NCI-H1092 (cell line): ENCODE results near the gene NPL.

Experiments
- DNase-seq: peaks from one replicate; lab custom pipeline; 2025; lab: John Stamatoyannopoulos, UW

Gene NPL

DNA sequence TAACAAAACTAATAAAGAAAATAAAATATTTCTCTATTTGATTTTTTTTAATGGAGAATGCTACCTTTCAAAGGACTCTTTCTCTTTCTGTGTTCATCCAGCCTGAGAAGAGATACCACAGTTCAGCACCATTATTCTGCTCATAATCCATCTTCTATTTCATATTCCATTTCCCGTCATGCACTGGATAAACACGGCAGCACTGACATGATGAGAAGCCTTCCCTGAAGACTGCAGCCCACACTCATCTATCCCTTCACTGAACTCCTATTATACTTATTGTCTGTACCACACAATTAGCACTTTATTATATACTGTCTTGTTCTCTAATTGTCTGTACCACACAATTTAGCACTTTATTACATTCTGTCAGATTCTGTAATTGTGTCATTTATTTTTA is 10.7 kb upstream of the NPL start:
- no peak for DNase-seq

GRCh38 chr1:182779530-182779929 is 10.0 kb upstream of the NPL start:
- no peak for DNase-seq

DNA sequence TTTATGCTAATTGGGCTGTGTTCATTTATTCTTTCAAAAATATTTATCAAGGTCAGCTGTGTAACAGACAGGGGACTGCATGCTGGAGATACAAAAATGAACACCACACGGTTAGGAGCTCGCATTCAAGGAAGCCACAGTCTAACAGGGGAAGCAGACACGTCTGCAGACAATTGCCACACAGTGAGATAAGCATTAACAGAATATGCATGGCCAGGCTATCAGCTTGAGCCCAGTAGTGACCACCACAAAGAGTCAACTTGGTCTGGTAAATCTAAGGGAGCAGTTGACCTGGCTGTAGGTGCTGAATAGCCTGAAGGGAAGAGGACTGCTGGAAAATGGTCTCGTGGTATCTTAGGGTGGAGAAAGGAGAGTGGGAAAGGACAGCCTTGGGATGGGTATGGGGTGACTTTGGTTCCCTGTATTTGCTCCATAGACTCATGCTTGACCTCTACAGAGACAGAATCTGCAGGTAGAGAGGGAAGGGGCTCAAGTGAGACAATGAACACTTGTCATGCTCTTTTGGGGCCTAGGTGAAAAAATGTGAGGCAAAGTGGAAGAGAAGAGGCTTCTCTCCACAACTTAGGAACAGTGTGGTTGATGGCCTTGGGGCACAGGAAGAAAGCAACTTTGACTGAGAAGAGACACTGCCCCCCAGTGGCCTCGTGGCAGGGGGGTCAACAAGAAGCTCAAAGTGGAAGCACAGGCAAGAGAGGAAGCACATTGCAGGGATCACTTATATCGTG is 7.6 kb upstream of the NPL start:
- DNase-seq = peak; percentile 87

GRCh38 chr1:182782587-182782913 is 7.0 kb upstream of the NPL start:
- DNase-seq = no peak

- peak; percentile 23 for DNase-seq
Measured at GRCh38 chr1:182783068-182783467, 6.5 kb upstream of the NPL start.

DNA sequence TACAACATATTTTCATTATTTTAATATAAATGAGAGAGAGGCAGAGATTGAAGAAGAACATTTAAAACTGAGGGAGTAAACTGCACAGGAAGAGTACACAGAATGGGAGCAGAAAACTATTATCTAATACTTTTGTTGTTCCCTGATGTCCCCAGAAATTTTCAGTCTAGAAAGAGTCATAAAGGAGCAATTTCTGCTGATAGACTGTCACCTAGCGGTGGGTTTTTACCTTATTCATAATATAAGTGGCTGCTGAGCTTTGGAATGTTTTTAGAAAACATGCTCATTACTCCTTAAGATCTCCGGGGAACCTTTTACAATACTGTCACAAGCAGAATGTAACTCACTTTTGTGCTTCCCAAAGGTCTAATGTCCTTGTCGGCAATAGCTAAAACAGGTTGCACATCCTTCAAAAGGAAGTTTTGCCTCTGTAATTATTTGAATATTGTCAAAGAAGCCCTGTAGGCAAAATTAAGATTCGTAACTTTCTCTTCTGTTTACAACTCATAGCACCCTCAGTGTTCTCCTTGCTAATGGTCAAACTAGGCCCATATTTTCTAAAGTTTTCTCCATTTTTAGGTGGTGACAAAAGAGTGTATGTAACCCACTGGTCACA is 4.9 kb upstream of the NPL start:
- peak; percentile 60 for DNase-seq

DNA sequence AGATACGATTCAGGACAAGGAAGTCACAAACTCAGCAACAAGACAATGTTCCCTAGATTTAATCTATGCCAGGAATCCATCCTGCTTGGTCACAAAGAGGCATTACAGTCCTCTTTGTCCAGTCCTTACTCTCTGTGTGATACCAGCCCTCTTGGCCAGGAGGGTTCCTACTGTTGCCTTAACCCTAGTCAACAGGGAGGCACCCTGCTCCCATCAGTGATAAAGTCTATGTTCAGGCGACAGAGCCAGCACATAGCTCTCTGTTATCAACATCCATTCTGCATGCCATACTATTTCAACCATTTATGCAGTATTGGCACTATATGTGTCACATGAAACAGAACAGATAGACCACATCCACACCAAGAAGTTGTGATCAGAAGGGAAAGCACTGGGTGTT is 4.4 kb upstream of the NPL start:
- no peak for DNase-seq

GRCh38 chr1:182786223-182786994 is 3.2 kb upstream of the NPL start:
- DNase-seq = peak; percentile 49

- no peak for DNase-seq
Measured at GRCh38 chr1:182786995-182787324, 2.6 kb upstream of the NPL start.

DNA sequence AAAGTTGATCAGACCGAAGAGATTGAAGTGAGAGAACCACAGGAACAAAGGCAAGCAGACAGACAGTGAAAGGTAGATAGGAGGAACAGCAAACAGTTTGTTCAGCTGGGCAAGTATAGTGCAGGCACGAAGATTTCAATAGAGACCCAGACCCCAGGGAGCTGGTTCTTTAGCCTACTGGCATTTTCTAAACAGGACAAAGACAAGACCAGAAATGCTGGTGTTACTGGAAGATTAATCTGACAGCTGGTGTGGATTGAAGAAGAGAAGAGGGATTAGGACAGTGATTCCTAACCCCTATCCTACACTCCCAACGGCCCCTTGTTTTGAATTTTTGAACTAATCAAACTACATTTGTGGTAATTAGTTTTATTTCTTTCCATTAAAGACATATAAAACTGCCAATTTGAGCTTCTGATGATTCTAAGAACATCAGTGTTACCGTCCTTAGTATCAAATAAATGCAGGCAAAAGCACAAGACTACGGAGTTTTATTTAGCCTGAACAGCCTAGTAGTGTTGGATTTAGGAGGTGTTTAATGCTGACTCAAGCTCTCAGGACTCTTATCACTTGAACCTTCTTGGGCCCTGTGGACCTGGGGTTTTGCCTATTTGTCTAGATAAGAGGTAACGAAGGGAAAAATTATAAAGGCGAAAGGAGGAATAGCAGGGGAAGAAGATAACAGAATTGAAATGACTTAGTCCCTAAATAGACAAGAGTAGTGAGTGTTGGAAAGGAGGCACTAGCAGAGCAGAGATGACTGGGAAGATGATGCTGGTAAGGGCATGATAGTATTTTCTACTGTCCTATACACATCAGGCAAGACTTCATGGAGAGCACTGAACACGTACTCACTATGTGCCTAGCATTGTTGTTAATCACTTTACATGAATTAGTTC is 2.0 kb downstream of the NPL start:
- DNase-seq = no peak

DNA sequence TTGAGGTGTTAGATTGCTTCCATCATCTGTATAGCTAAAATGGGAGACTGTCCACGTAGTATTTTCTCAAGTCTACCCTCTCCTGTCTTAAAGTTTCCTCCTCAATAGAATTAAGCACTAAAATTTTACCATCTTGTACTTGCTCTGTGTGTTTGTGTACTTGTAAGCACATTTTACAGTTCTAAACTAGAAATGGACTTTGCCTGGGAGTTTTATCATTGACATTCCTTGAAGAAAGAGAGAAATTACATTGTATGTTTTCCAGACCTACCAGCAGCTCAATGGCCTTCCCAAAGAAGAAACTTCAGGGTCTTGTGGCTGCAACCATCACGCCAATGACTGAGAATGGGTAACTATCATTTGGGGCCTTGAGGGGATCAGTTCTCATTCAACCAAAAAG is 4.5 kb downstream of the NPL start:
- DNase-seq = no peak

- DNase-seq = no peak
Measured at GRCh38 chr1:182794676-182795201, 5.2 kb downstream of the NPL start.

DNA sequence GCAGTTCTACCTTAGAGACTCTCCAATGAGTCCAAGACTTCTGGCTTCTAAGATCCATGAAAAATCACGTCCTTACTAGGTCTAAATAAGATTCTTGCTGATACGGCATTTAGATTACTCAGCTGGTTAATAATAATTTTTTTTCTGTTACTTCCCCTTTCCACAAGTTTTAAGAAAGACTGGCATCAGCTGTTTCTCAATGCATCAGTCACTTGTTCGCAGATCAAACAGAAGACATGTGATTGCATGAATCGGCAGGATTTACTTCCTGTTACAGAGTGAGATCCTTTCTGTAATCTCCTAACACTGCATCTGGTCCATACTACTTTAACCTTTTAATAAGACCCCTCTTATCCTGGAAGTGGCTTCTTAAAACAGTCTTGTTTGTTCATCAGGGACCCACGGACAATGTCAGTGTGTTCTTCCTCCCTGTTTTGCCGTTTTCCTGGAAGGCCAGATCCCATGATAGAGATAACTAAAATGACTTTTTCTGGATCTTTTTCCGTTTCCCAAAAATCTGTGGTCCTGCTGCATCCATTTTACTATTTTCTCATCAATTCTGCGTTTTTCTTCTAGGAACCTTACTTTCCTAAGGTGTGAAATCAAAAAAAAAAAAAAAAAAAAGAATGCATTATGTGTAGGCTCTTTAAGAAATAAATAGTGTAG is 6.1 kb downstream of the NPL start:
- no peak for DNase-seq

DNA sequence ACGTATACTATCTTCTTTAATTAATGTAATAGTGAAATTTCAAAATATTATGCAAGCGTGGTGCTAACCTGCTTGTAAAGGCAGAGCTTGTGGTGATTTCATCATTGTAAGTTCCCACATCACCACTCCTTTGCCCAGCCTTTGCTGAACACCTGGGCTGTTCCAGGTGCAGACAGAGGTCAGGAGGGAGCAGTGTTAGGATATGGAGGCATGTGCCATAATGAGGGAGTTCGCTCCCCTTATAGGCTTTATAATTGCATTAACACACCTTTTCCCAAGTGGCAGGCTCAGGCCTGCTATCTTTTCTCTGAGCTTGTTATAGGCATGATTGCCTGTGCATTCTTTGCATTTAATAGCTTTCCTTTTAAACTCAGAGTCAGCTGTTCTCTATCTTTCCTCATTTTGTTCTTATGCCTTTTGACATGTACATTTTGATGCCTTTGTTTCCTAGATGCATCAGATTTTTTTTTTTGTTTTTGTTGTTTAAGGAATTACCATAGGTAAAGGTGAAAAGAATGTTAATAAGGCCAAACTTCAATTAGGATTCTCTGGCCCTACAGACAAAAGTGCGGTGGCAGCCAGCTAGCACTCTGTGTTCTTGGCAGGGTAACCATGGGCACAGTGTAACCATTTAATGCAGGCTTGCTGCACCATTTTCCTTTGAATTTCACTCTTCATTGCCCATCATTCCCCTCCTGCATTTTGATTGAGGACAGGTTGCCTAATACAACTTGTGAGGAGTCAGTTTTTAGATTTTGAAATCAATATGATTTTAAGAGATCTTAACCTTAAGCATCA is 12.6 kb downstream of the NPL start:
- no peak for DNase-seq

DNA sequence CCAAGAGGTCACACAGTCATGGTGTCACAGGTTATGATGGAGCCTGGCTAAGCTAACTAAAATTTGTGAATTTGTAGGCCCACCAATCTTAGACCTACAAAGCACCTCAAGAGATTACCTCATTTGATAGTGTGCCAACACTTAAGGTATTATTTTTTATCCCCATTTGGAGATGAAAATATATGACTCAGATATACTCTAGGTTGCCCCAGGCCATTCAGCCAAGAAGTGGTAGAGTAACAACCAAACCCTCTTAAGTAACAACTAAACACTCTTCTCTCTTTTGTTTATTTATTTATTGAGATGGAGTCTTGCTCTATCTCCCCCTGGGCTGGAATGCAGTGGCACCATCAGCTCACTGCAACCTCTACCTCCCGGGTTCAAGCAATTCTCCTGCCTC is 14.3 kb downstream of the NPL start:
- DNase-seq = no peak

DNA sequence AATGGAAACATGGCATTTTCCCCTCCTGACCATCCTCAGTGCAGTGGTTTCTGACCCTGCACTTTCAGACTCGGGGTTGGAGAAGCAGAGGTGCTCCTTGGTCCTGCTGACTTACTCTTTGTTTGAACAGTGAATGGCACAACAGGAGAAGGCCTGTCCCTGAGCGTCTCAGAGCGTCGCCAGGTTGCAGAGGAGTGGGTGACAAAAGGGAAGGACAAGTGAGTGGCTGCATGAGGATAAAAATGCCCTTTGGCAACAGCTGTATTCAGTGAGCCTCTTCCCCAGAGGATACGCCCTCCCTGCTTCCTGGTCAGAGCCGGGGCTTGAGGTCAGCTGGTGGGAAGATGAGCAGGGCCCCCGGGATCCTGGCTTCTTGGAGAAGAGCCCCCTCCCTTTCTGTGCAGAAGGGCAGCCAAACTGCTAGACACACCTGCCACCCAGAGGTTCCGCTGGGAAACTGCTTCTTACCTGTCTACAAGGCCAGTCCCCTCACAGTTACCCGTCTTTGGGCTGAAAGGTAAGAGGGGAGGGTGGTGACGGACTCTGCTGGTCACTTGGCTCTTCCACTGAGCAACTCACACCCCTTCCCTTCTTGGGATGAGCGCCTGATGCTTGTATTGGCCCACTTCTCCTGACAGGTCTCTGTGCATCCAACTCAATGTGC is 16.6 kb downstream of the NPL start:
- DNase-seq = no peak

GRCh38 chr1:182807907-182808306 is 18.3 kb downstream of the NPL start:
- no peak for DNase-seq

- no peak for DNase-seq
Measured at GRCh38 chr1:182809414-182809957, 19.9 kb downstream of the NPL start.

GRCh38 chr1:182811975-182812722 is 22.6 kb downstream of the NPL start:
- no peak for DNase-seq
